ENCODE results near the gene ZNF594. TPM values are rescaled to one million over a fixed set of nuclear protein-coding genes. Genes with fewer than 3 reads are reported as not detected.
"Not testable (repeated sequence)": the region's sequence is repeated elsewhere in the genome, so short reads cannot be mapped to it uniquely, and the experiment has no call there.

ZNF594 gene
- total and polyA plus RNA-seq, 3 donors from 2014 or later: 5.8 to 41.3 (median 31.3) TPM

DNA sequence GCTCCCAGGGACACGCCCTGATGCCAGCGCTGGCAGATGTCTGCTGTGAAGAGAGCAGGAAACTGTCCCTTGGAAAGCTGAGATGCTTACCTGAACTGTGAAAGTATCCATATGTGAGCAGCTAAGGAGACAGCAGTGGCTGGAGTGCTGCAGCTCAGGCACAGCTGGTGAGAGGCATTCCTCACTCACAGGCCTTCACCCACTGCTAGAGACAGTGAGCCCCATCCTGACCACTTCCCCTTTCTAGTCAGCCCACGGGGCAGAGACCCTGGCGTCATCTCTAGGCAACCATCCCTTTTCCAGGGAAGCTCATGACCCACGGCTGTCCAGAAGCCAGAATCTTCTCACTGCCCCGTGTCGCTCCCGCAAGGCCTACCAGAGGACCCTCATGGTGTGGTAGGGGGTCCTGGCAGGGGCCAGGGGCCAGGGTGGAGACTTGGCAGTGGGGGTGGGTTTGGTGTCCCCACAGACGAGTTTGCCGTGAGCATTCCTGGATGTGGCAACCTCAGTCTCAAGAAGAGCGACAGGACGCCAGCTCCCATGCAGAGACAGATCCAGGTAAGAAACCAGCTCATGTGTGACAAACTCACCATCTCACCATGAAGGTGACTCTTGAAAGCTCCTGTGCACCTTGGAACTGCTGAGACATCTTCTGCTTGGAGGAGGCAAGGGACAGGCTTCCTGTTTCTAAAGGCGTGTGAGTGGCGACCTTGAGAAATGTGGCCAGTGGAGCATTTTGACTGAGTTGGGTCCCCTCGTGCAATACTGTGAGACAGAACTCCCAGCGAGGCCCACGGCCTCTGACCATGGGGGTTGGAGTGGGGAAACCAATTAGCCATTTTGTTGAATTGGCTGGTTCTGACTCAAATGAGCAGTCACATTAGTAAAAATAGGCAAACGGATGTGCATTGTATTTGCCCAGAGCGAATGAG lies 43.2 kb upstream of the ZNF594 start, which contains the start of gene SCIMP:
TSS of gene SCIMP (minus strand) at position 216 of the 932 bp plus-strand sequence. CDS start at position 111, 105 bp downstream.
- intact Hi-C loops (cut with DNase I; ENCODE audit: low total_unique reads): no loop called here
- Histone ChIP-seq H3K27me3 (no peaks in the 10 kb centered on the region), H3K27ac (no peak within 1 kb of the TSS), H3K9me3 (no peaks in the 10 kb centered on the region), H3K4me3 (no peak within 1 kb of the TSS), H3K36me3 (ENCODE audit: low read depth, missing control alignments) (no peaks in the 10 kb centered on the region), H3K4me1 (no peaks in the 10 kb centered on the region)
- no peak for DNase-seq
- 86 to 88% methylated on average over 19 of the region's 19 CpGs for WGBS, 2 donors
- no peak for TF ChIP-seq POLR2A (IDR thresholded peaks at IDR 0.05)
- TF ChIP-seq, protein P1, sequence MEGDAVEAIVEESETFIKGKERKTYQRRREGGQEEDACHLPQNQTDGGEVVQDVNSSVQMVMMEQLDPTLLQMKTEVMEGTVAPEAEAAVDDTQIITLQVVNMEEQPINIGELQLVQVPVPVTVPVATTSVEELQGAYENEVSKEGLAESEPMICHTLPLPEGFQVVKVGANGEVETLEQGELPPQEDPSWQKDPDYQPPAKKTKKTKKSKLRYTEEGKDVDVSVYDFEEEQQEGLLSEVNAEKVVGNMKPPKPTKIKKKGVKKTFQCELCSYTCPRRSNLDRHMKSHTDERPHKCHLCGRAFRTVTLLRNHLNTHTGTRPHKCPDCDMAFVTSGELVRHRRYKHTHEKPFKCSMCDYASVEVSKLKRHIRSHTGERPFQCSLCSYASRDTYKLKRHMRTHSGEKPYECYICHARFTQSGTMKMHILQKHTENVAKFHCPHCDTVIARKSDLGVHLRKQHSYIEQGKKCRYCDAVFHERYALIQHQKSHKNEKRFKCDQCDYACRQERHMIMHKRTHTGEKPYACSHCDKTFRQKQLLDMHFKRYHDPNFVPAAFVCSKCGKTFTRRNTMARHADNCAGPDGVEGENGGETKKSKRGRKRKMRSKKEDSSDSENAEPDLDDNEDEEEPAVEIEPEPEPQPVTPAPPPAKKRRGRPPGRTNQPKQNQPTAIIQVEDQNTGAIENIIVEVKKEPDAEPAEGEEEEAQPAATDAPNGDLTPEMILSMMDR (IDR thresholded peaks at IDR 0.05): no peak

DNA sequence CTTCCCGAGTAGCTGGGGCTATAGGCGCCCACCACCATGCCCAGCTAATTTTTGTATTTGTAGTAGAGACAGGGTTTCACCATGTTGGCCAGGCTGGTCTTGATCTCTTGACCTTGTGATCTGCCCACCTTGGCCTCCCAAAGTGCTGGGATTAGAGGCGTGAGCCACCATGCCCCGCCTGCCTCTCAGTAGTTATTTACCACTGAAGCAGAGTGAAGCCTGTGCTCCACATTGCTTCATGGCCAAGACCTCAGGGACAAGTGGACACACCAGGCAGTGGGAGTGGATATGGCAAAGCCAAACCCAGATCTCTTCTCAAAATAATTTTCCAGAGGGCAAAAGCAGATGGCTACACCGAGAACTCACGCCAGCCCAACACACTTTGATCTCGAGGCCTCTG lies 41.8 kb upstream of the ZNF594 start:
- 88 to 96% methylated on average over 7 of the region's 7 CpGs for WGBS, 2 donors
- H3K27ac ChIP-seq; H3K4me3 ChIP-seq; H3K4me1 ChIP-seq; H3K27me3 ChIP-seq; intact Hi-C loops (cut with DNase I; ENCODE audit: low total_unique reads); H3K36me3 ChIP-seq (ENCODE audit: low read depth, missing control alignments); H3K9me3 ChIP-seq; DNase-seq: not testable (repeated sequence)

DNA sequence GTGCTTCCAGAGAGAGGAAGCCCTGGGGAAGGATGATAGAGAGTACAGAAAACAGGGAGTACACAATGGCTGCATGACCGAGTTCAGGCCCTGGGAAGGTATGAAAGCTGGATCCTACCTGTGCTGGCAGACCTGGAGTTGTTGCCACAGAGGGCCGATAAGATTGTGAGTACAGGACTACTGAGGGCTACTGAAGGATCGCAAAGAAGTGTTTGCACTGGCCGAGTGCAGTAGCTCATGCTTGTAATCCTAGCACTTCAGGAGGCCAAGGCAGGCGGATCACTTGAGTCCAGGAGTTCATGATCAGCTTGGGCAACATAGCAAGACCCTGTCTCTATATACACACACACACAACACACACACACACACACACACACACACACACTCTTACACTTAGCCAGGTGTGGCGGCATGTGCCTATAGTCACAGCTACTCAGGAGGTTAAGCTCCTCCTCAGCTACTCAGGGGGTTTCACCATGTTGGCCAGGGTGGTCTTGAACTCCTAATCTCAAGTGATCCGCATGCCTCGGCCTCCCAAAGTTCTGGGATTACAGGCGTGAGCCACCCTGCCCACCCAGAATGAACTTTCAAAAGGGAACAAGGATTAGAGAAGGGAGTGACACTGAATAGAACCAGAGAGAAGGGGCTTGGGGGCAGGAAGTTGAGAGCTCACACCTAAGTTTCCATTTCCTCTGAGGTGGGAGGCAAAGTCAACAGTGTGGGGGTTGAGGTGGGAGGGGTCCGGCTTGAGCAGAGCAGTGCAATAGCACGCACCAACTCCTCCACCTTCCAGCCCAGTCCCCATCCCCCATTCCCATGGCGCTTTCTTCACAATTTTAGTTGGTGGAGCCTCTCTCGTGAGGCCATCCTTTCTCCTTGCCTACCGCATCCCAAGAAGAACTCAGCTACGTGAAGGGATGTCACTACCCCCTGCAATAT lies 35.5 kb upstream of the ZNF594 start:
- 91 to 92% methylated on average over 14 to 15 of the region's 15 CpGs for WGBS, 2 donors
- no peaks in the 10 kb centered on the region for H3K9me3 ChIP-seq
- DNase-seq: no peak
- no peak overlapping the region for H3K4me3 ChIP-seq
- no peaks in the 10 kb centered on the region for H3K27me3 ChIP-seq
- intact Hi-C loops (cut with DNase I; ENCODE audit: low total_unique reads): no loop called here
- no peaks in the 10 kb centered on the region for H3K4me1 ChIP-seq
- TF ChIP-seq POLR2A (IDR thresholded peaks at IDR 0.05): no peak
- TF ChIP-seq, protein P1 (IDR thresholded peaks at IDR 0.05): no peak
- peak overlapping the region in 1 of 2 donors; percentile 59 for H3K27ac ChIP-seq
- no peaks in the 10 kb centered on the region for H3K36me3 ChIP-seq (ENCODE audit: low read depth, missing control alignments)

DNA sequence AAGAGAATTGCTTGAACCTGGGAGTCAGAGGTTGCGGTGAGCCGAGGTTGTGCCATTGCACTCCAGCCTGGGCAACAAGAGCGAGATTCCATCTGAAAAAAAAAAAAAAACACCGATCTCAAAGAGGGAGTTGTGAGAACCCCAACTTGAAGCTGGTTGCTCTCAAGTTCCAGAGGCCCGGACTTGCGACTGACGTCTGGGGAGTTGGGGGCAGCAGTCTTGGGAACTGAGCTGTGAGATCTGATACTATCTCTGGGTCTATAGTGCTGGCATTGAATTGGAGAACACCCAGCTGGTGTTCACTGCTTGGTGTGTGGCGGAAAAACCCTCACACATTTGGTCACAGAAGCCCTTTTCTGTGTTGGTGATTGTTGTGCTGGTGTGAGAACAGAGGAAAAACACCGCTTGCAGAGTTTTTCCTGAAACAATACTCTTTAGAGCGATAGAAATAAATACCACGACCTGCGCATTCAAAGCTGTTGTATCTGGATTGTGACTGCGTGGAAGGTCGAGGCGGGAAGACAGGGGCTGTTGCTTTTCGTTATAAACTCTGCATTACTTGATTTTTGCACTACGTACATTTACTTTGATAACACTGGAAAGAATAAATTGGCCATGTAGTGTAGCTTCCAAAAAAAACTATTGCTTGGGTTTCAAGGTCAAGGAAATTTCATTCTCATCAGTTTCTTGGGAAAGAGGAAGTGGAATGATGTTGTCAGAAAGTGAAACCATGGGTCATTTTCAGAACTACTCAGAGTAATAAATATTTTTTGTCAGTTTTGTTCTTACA lies 34.2 kb upstream of the ZNF594 start:
- 61 to 71% methylated on average over 17 of the region's 17 CpGs for WGBS, 2 donors
- Histone ChIP-seq H3K27me3 (no peaks in the 10 kb centered on the region), H3K36me3 (ENCODE audit: low read depth, missing control alignments) (no peaks in the 10 kb centered on the region), H3K9me3 (no peaks in the 10 kb centered on the region), H3K27ac (peak overlapping the region in 1 of 2 donors; percentile 59), H3K4me3 (no peak overlapping the region), H3K4me1 (no peaks in the 10 kb centered on the region)
- no peak for TF ChIP-seq POLR2A (IDR thresholded peaks at IDR 0.05)
- TF ChIP-seq, protein P1 (IDR thresholded peaks at IDR 0.05): no peak
- intact Hi-C loops (cut with DNase I; ENCODE audit: low total_unique reads): no loop called here
- DNase-seq: no peak

DNA sequence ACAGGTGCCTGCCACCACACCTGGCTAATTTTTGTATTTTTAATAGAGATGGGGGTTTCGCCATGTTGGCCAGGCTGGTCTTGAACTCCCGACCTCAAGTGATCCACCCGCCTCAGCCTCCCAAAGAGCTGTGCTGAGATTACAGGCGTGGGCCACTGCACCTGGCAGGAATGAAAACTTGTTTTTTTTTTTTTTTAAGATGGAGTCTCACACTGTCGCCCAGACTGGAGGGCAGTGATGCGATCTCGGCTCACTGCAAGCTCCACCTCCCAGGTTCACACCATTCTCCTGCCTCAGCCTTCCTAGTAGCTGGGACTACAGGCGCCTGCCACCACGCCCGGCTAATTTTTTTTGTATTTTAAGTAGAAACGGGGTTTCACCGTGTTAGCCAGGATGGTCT lies 30.2 kb upstream of the ZNF594 start:
- intact Hi-C loops (cut with DNase I; ENCODE audit: low total_unique reads); H3K9me3 ChIP-seq: not testable (repeated sequence)
- 93% methylated on average over 12 of the region's 12 CpGs for WGBS, 2 donors

More for the DNA sequence above, 30.2 kb upstream of the ZNF594 start:
- H3K4me3 ChIP-seq; DNase-seq; H3K27me3 ChIP-seq; H3K27ac ChIP-seq; H3K4me1 ChIP-seq; H3K36me3 ChIP-seq (ENCODE audit: low read depth, missing control alignments): not testable (repeated sequence)

Measured in testis (tissue), 3 donors.